IPS-18c (cell line): ENCODE results near the gene SERPINA5.
"Not testable (repeated sequence)": the region's sequence is repeated elsewhere in the genome, so short reads cannot be mapped to it uniquely, and the experiment has no call there.

Experiments used
- H3K4me3 ChIP-seq: 2 replicates; pipeline ENCODE4 v1.7.0; 2013; ENCODE audit warnings: low read depth, mild to moderate bottlenecking, low read length, moderate library complexity; ENCODE audit not compliant: insufficient read depth
- H3K9me3 ChIP-seq: one replicate; pipeline ENCODE4 v1.6.1; 2013; ENCODE audit warnings: mild to moderate bottlenecking, low read length, moderate library complexity; ENCODE audit not compliant: control insufficient read depth, insufficient read depth

Gene SERPINA5

GRCh38 chr14:94591871-94592270 is 10.6 kb downstream of the SERPINA5 start:
- Histone ChIP-seq H3K4me3 (no peak overlapping the region), H3K9me3 (peaks cover 2% of the 10 kb centered on the region)

- Histone ChIP-seq H3K4me3 (no peak overlapping the region), H3K9me3 (peaks cover 2% of the 10 kb centered on the region)
These were observed 11.2 kb downstream of the SERPINA5 start for GRCh38 chr14:94592457-94592856.

- H3K4me3 ChIP-seq, result no peak overlapping the region
- peaks cover 2% of the 10 kb centered on the region for H3K9me3 ChIP-seq
These were observed 12.1 kb downstream of the SERPINA5 start for GRCh38 chr14:94593376-94593748.

GRCh38 chr14:94593749-94594431 is 12.7 kb downstream of the SERPINA5 start:
- H3K9me3 ChIP-seq, result peaks cover 2% of the 10 kb centered on the region
- no peak overlapping the region for H3K4me3 ChIP-seq

GRCh38 chr14:94594441-94594840 is 13.2 kb downstream of the SERPINA5 start:
- Histone ChIP-seq H3K4me3 (no peak overlapping the region), H3K9me3 (peaks cover 2% of the 10 kb centered on the region)

GRCh38 chr14:94595912-94596311 is 14.7 kb downstream of the SERPINA5 start:
- Histone ChIP-seq H3K9me3 (no peaks in the 10 kb centered on the region), H3K4me3 (no peak overlapping the region)

GRCh38 chr14:94596361-94596760 is 15.1 kb downstream of the SERPINA5 start:
- no peaks in the 10 kb centered on the region for H3K9me3 ChIP-seq
- no peak overlapping the region for H3K4me3 ChIP-seq

GRCh38 chr14:94597788-94598187 is 16.6 kb downstream of the SERPINA5 start:
- H3K4me3 ChIP-seq, result no peak overlapping the region
- no peaks in the 10 kb centered on the region for H3K9me3 ChIP-seq

GRCh38 chr14:94598506-94598815 is 17.2 kb downstream of the SERPINA5 start:
- Histone ChIP-seq H3K9me3 (no peaks in the 10 kb centered on the region), H3K4me3 (no peak overlapping the region)

GRCh38 chr14:94598816-94599655 is 17.8 kb downstream of the SERPINA5 start:
- H3K4me3 ChIP-seq, result no peak overlapping the region
- H3K9me3 ChIP-seq, result no peaks in the 10 kb centered on the region

- H3K9me3 ChIP-seq, result no peaks in the 10 kb centered on the region
- no peak overlapping the region for H3K4me3 ChIP-seq
These were observed 18.4 kb downstream of the SERPINA5 start for GRCh38 chr14:94599656-94600004.

- H3K4me3 ChIP-seq, result no peak overlapping the region
- H3K9me3 ChIP-seq, result no peaks in the 10 kb centered on the region
These were observed 18.9 kb downstream of the SERPINA5 start for GRCh38 chr14:94600148-94600545.

- no peak overlapping the region for H3K4me3 ChIP-seq
- H3K9me3 ChIP-seq, result no peaks in the 10 kb centered on the region
These were observed 20.7 kb downstream of the SERPINA5 start for GRCh38 chr14:94601884-94602391.

GRCh38 chr14:94602722-94603121 is 21.5 kb downstream of the SERPINA5 start:
- H3K4me3 ChIP-seq, result no peak overlapping the region
- H3K9me3 ChIP-seq, result no peaks in the 10 kb centered on the region

- Histone ChIP-seq H3K4me3 (no peak overlapping the region), H3K9me3 (no peaks in the 10 kb centered on the region)
These were observed 24.1 kb downstream of the SERPINA5 start for GRCh38 chr14:94605361-94605760.

GRCh38 chr14:94608966-94609365 is 27.7 kb downstream of the SERPINA5 start:
- not testable (repeated sequence) for H3K9me3 ChIP-seq, H3K4me3 ChIP-seq

GRCh38 chr14:94611179-94611578 is 30.0 kb downstream of the SERPINA5 start:
- H3K4me3 ChIP-seq, result no peak overlapping the region
- no peaks in the 10 kb centered on the region for H3K9me3 ChIP-seq

- no peak within 1 kb of the TSS for H3K4me3 ChIP-seq
These were observed 30.9 kb downstream of the SERPINA5 start, which contains the start of gene SERPINA3 for GRCh38 chr14:94612174-94612573. TSS of gene SERPINA3 (plus strand) at chr14:94612391. CDS start at chr14:94614442, 2,051 bp downstream.

More at GRCh38 chr14:94612174-94612573, 30.9 kb downstream of the SERPINA5 start, which contains the start of gene SERPINA3:
- H3K9me3 ChIP-seq, result peaks cover 2% of the 10 kb centered on the region
